ENCODE measurements around the gene TSC1.

GRCh38 chr9:132986114-132986513 lies 41.7 kb upstream of the TSC1 start:
- peak; percentile 63 for TF ChIP-seq EZH2 (IDR thresholded peaks at IDR 0.05)
- TF ChIP-seq POLR2AphosphoS5 (IDR thresholded peaks at IDR 0.05; ENCODE audit: borderline replicate concordance, low read depth, low read length): no peak
- TF ChIP-seq FOXP2 (optimal IDR thresholded peaks at IDR 0.05; ENCODE audit: control extremely low read depth, extremely low read length, insufficient read depth): no peak
